ENCODE measurements around the gene ARV1. TPM values are rescaled to one million over a fixed set of nuclear protein-coding genes. Genes with fewer than 3 reads are reported as not detected.

ARV1 gene
- 10 to 100 TPM; 10.6 to 15.5 TPM for total RNA-seq

GRCh38 chr1:230978491-230979388 lies at the start of gene ARV1, which contains the start of gene TTC13:
Gene ARV1, plus strand, starts transcription at chr1:230979094. Its CDS starts 12 bp downstream, at chr1:230979106.
Gene TTC13, minus strand, starts transcription at chr1:230978861. Its CDS starts 31 bp downstream, at chr1:230978830.
- no peaks in the 10 kb centered on the region for H3K9me3 Mint-ChIP-seq
- H3K27ac Mint-ChIP-seq: peak within 1 kb of the TSS; percentile 95
- ATAC-seq: peak; percentile 95 to 98

GRCh38 chr1:230930986-230931385 lies 47.9 kb upstream of the ARV1 start:
- DNase-seq (ENCODE audit: low spot score in 2 of 2) (no peak), ATAC-seq (peak in 1 of 2 donors; percentile 66)
- Mint-ChIP-seq H3K27ac (no peak overlapping the region), H3K9me3 (no peaks in the 10 kb centered on the region), H3K36me3 (no peaks in the 10 kb centered on the region)

More at GRCh38 chr1:230978491-230979388, at the start of gene ARV1, which contains the start of gene TTC13:
- peak; percentile 94 to 97 for DNase-seq (ENCODE audit: low spot score in 2 of 2)
- H3K36me3 Mint-ChIP-seq: peaks cover 7 to 26% of the 10 kb centered on the region in 2 donors

GRCh38 chr1:230935852-230936251 lies 43.0 kb upstream of the ARV1 start:
- ATAC-seq: no peak
- Mint-ChIP-seq H3K9me3 (no peaks in the 10 kb centered on the region), H3K36me3 (no peaks in the 10 kb centered on the region), H3K27ac (peak overlapping the region in 1 of 2 donors; percentile 1)
- no peak for DNase-seq (ENCODE audit: low spot score in 2 of 2)

GRCh38 chr1:230936475-230936874 lies 42.4 kb upstream of the ARV1 start:
- ATAC-seq (no peak), DNase-seq (ENCODE audit: low spot score in 2 of 2) (no peak)
- Mint-ChIP-seq H3K9me3 (no peaks in the 10 kb centered on the region), H3K27ac (no peak overlapping the region), H3K36me3 (no peaks in the 10 kb centered on the region)

GRCh38 chr1:230937371-230937770 lies 41.5 kb upstream of the ARV1 start:
- Mint-ChIP-seq H3K9me3 (no peaks in the 10 kb centered on the region), H3K27ac (no peak overlapping the region), H3K36me3 (no peaks in the 10 kb centered on the region)
- ATAC-seq (no peak), DNase-seq (ENCODE audit: low spot score in 2 of 2) (no peak)

- no peak for DNase-seq (ENCODE audit: low spot score in 2 of 2)
- no peaks in the 10 kb centered on the region for H3K9me3 Mint-ChIP-seq
- peak overlapping the region in 1 of 2 donors; percentile 4 for H3K27ac Mint-ChIP-seq
- H3K36me3 Mint-ChIP-seq: peaks cover 0 to 5% of the 10 kb centered on the region in 2 donors
- ATAC-seq: no peak
Observed at GRCh38 chr1:230938924-230939368, 39.9 kb upstream of the ARV1 start.

- no peak for ATAC-seq
- DNase-seq (ENCODE audit: low spot score in 2 of 2): no peak
- no peaks in the 10 kb centered on the region for H3K9me3 Mint-ChIP-seq
- peaks cover 0 to 5% of the 10 kb centered on the region in 2 donors for H3K36me3 Mint-ChIP-seq
- H3K27ac Mint-ChIP-seq: no peak overlapping the region
Observed at GRCh38 chr1:230939806-230940489, 38.9 kb upstream of the ARV1 start.

- no peak for ATAC-seq
- H3K36me3 Mint-ChIP-seq: peaks cover 0 to 5% of the 10 kb centered on the region in 2 donors
Observed at GRCh38 chr1:230940848-230941247, 38.0 kb upstream of the ARV1 start.

GRCh38 chr1:230943048-230943593 lies 35.8 kb upstream of the ARV1 start:
- no peaks in the 10 kb centered on the region for H3K9me3 Mint-ChIP-seq
- H3K27ac Mint-ChIP-seq: no peak overlapping the region
- DNase-seq (ENCODE audit: low spot score in 2 of 2): no peak
- H3K36me3 Mint-ChIP-seq: peaks cover 0 to 5% of the 10 kb centered on the region in 2 donors
- ATAC-seq: no peak

More at GRCh38 chr1:230940848-230941247, 38.0 kb upstream of the ARV1 start:
- no peak for DNase-seq (ENCODE audit: low spot score in 2 of 2)
- no peak overlapping the region for H3K27ac Mint-ChIP-seq
- H3K9me3 Mint-ChIP-seq: no peaks in the 10 kb centered on the region

- Mint-ChIP-seq H3K9me3 (no peaks in the 10 kb centered on the region), H3K27ac (peak overlapping the region in 1 of 2 donors; percentile 7), H3K36me3 (no peaks in the 10 kb centered on the region)
- DNase-seq (ENCODE audit: low spot score in 2 of 2) (no peak), ATAC-seq (no peak)
Observed at GRCh38 chr1:230948301-230948700, 30.6 kb upstream of the ARV1 start.

- H3K27ac Mint-ChIP-seq: no peak overlapping the region
Observed at GRCh38 chr1:230948903-230949302, 30.0 kb upstream of the ARV1 start.

GRCh38 chr1:230950404-230950803 lies 28.5 kb upstream of the ARV1 start:
- Mint-ChIP-seq H3K9me3 (no peaks in the 10 kb centered on the region), H3K27ac (no peak overlapping the region), H3K36me3 (no peaks in the 10 kb centered on the region)
- DNase-seq (ENCODE audit: low spot score in 2 of 2): no peak
- no peak for ATAC-seq

More at GRCh38 chr1:230948903-230949302, 30.0 kb upstream of the ARV1 start:
- no peak for DNase-seq (ENCODE audit: low spot score in 2 of 2)
- Mint-ChIP-seq H3K9me3 (no peaks in the 10 kb centered on the region), H3K36me3 (no peaks in the 10 kb centered on the region)
- ATAC-seq: no peak

GRCh38 chr1:230957580-230957989 lies 21.3 kb upstream of the ARV1 start:
- H3K9me3 Mint-ChIP-seq: no peaks in the 10 kb centered on the region
- DNase-seq (ENCODE audit: low spot score in 2 of 2) (no peak), ATAC-seq (peak in 1 of 2 donors; percentile 18)
- peaks cover 12 to 18% of the 10 kb centered on the region in 2 donors for H3K36me3 Mint-ChIP-seq
- H3K27ac Mint-ChIP-seq: peak overlapping the region in 1 of 2 donors; percentile 13

GRCh38 chr1:230958370-230958769 lies 20.5 kb upstream of the ARV1 start:
- no peaks in the 10 kb centered on the region for H3K9me3 Mint-ChIP-seq
- no peak for ATAC-seq
- H3K36me3 Mint-ChIP-seq: peaks cover 12 to 18% of the 10 kb centered on the region in 2 donors
- DNase-seq (ENCODE audit: low spot score in 2 of 2): no peak
- H3K27ac Mint-ChIP-seq: no peak overlapping the region

GRCh38 chr1:230964896-230965295 lies 14.0 kb upstream of the ARV1 start:
- no peaks in the 10 kb centered on the region for H3K9me3 Mint-ChIP-seq
- peaks cover 8 to 13% of the 10 kb centered on the region in 2 donors for H3K36me3 Mint-ChIP-seq
- no peak for DNase-seq (ENCODE audit: low spot score in 2 of 2)
- H3K27ac Mint-ChIP-seq: no peak overlapping the region
- ATAC-seq: no peak

- DNase-seq (ENCODE audit: low spot score in 2 of 2) (no peak), ATAC-seq (no peak)
- peaks cover 2 to 7% of the 10 kb centered on the region in 2 donors for H3K36me3 Mint-ChIP-seq
- H3K9me3 Mint-ChIP-seq: no peaks in the 10 kb centered on the region
- no peak overlapping the region for H3K27ac Mint-ChIP-seq
Observed at GRCh38 chr1:230965535-230965934, 13.4 kb upstream of the ARV1 start.

Data from activated naive CD4-positive, alpha-beta T cell treated with anti-CD3 and anti-CD28 coated beads, Interleukin-2, amount 50 U/mL, for 72 hours (primary cell).